CD14-positive monocyte (primary cell): ENCODE data around the gene TJP2. TPM values are rescaled to one million over a fixed set of nuclear protein-coding genes. Genes with fewer than 3 reads are reported as not detected.
A peak's percentile ranks its signal among the peaks of the same experiment; 100 is the strongest.

Experiments
- DNase-seq, 3 donors: peaks; one replicate each; pipeline ENCODE4 v3.0.0-alpha.2; 2011 to 2022
- H2AFZ ChIP-seq: 2 replicates; pipeline ENCODE4 v1.6.0; 2012; ENCODE audit warnings: mild to moderate bottlenecking, low read depth, low read length, inconsistent platforms; ENCODE audit not compliant: insufficient read depth, poor library complexity, severe bottlenecking
- H3K27ac ChIP-seq, 2 donors: 1 replicate in 1 of 2; 2 replicates in 1 of 2; pipeline ENCODE4 v1.5.1; 2012 to 2013; ENCODE audit warnings: low read length in 2 of 2, control low read depth in 1 of 2, inconsistent platforms in 1 of 2, low read depth in 1 of 2, mild to moderate bottlenecking in 1 of 2
- H3K27me3 ChIP-seq, 2 donors: one replicate each; pipeline versions ENCODE4 v1.6.0 to v1.6.1; 2011 to 2013; ENCODE audit warnings: low read length in 2 of 2; ENCODE audit not compliant: control insufficient read depth in 2 of 2, insufficient read depth in 2 of 2
- H3K36me3 ChIP-seq, 2 donors: replicated peaks in 1 of 2; 1 replicate in 1 of 2; 2 replicates in 1 of 2; pipeline versions ENCODE4 v1.5.1 to v1.6.1; 2012 to 2013; ENCODE audit warnings: low read length in 2 of 2, control low read depth in 1 of 2, inconsistent platforms in 1 of 2, mild to moderate bottlenecking in 1 of 2; ENCODE audit not compliant: insufficient read depth in 2 of 2, control insufficient read depth in 1 of 2
- H3K4me1 ChIP-seq, 2 donors: 1 replicate in 1 of 2; 2 replicates in 1 of 2; pipeline versions ENCODE4 v1.5.1 to v1.6.1; 2012 to 2013; ENCODE audit warnings: low read length in 2 of 2, control low read depth in 1 of 2, inconsistent platforms in 1 of 2, mild to moderate bottlenecking in 1 of 2, moderate library complexity in 1 of 2; ENCODE audit not compliant: insufficient read depth in 2 of 2, control insufficient read depth in 1 of 2
- H3K4me2 ChIP-seq: replicated peaks from 2 replicates; pipeline ENCODE3; 2012; ENCODE audit warnings: low read length, moderate library complexity, mild to moderate bottlenecking; ENCODE audit not compliant: poor library complexity, severe bottlenecking; ENCODE audit errors: extremely low read depth
- H3K4me3 ChIP-seq, 3 experiments: fragments of 200-600 bp in 1 of 3; sonication (generic) in 1 of 3; replicated peaks in 1 of 3; 1 replicate in 2 of 3; 2 replicates in 1 of 3; pipeline ENCODE4 v1.5.1; 2011 to 2013; ENCODE audit warnings: low read length in 3 of 3, mild to moderate bottlenecking in 3 of 3, control low read depth in 2 of 3, low read depth in 2 of 3, inconsistent platforms in 1 of 3, moderate library complexity in 1 of 3
- H3K79me2 ChIP-seq: 2 replicates; pipeline ENCODE4 v1.6.0; 2012; ENCODE audit warnings: mild to moderate bottlenecking, control low read depth, inconsistent platforms, low read length, moderate library complexity; ENCODE audit not compliant: insufficient read depth
- H3K9ac ChIP-seq: 2 replicates; pipeline ENCODE4 v1.6.0; 2017; ENCODE audit warnings: low read length, mild to moderate bottlenecking; ENCODE audit not compliant: insufficient read depth, poor library complexity, severe bottlenecking
- H3K9me3 ChIP-seq, 2 donors: replicated peaks in 1 of 2; 1 replicate in 1 of 2; 2 replicates in 1 of 2; pipeline versions ENCODE4 v1.5.1 to v1.6.1; 2012 to 2013; ENCODE audit warnings: low read length in 2 of 2, control low read depth in 1 of 2; ENCODE audit not compliant: control insufficient read depth in 1 of 2, insufficient read depth in 1 of 2
- H4K20me1 ChIP-seq: 2 replicates; pipeline ENCODE4 v1.6.0; 2012; ENCODE audit warnings: mild to moderate bottlenecking, low read length, control low read depth, moderate library complexity; ENCODE audit not compliant: insufficient read depth
- H3K27ac Mint-ChIP-seq, 7 donors: one replicate each; pipeline ENCODE4 v1.8.0; 2020; ENCODE audit warnings: mild to moderate bottlenecking in 7 of 7, mixed read lengths in 7 of 7, moderate library complexity in 6 of 7, inconsistent platforms in 2 of 7
- H3K27me3 Mint-ChIP-seq, 3 donors: one replicate each; pipeline ENCODE4 v1.8.0; 2021 to 2022; ENCODE audit warnings: low read depth in 3 of 3, mild to moderate bottlenecking in 3 of 3, mixed read lengths in 3 of 3, moderate library complexity in 3 of 3, inconsistent platforms in 1 of 3
- H3K36me3 Mint-ChIP-seq, 2 donors: one replicate each; pipeline ENCODE4 v1.8.0; 2020; ENCODE audit warnings: mixed read lengths in 2 of 2, inconsistent platforms in 1 of 2, mild to moderate bottlenecking in 1 of 2
- H3K4me1 Mint-ChIP-seq: one replicate; pipeline ENCODE4 v1.8.0; 2020; ENCODE audit warnings: mild to moderate bottlenecking, mixed read lengths
- H3K4me3 Mint-ChIP-seq, 2 donors: one replicate each; pipeline ENCODE4 v1.8.0; 2020; ENCODE audit warnings: mild to moderate bottlenecking in 2 of 2, mixed read lengths in 2 of 2, moderate library complexity in 1 of 2
- H3K9me3 Mint-ChIP-seq, 7 donors: one replicate each; pipeline ENCODE4 v1.8.0; 2020 to 2022; ENCODE audit warnings: mixed read lengths in 7 of 7, mild to moderate bottlenecking in 6 of 7, moderate library complexity in 6 of 7, inconsistent platforms in 2 of 7
- CTCF ChIP-seq: fragments of 200-600 bp; IDR thresholded peaks from one replicate; pipeline ENCODE4 v1.8.0; 2022; ENCODE audit warnings: antibody characterized with exemption, mild to moderate bottlenecking
- WGBS: methylation state at CpG from one replicate; pipeline ENCODE4 v1.1.5; 2013; ENCODE audit warnings: missing lambda C conversion rate; ENCODE audit not compliant: insufficient coverage; 5-methylcytosine and 5-hydroxymethylcytosine counted together
- intact Hi-C, 2 donors: fragments of 100-400 bp; cut with micrococcal nuclease; formaldehyde crosslinking; loops; one replicate each; pipeline versions ENCODE4 v1.15.0 to v1.15.1; 2023
- polyA plus RNA-seq, 3 donors: library from polyadenylated mRNA; depleted of rRNA in 1 of 3; unstranded in 2 of 3; stranded (reverse) in 1 of 3; fragments of 300-500 nt in 2 of 3; fragments of >200 nt in 1 of 3; fragmentation: Illumina TruSeq in 2 of 3; gene quantifications; 1 replicate in 2 of 3; 2 replicates in 1 of 3; pipeline ENCODE4 v1.2.3, GENCODE V29; 2012 to 2021

TJP2 gene
- polyA plus RNA-seq, 3 donors: 8.0 to 17.8 (median 13.8) TPM

GRCh38 chr9:69134412-69134811, 39.7 kb upstream of the TJP2 start:
- no peaks in the 10 kb centered on the region for H3K9me3 Mint-ChIP-seq

GRCh38 chr9:69136185-69136584, 37.9 kb upstream of the TJP2 start:
- Mint-ChIP-seq H3K27ac (no peak overlapping the region), H3K4me1 (no peaks in the 10 kb centered on the region), H3K27me3 (no peaks in the 10 kb centered on the region), H3K36me3 (no peaks in the 10 kb centered on the region), H3K9me3 (no peaks in the 10 kb centered on the region), H3K4me3 (no peak overlapping the region)
- Histone ChIP-seq H3K4me3 (no peak overlapping the region), H3K36me3 (no peaks in the 10 kb centered on the region), H3K4me1 (no peaks in the 10 kb centered on the region), H3K27me3 (no peaks in the 10 kb centered on the region), H3K79me2 (no peaks in the 10 kb centered on the region), H3K9me3 (no peaks in the 10 kb centered on the region), H4K20me1 (no peaks in the 10 kb centered on the region), H3K9ac (no peak overlapping the region), H3K27ac (no peak overlapping the region), H3K4me2 (no peak overlapping the region), H2AFZ (no peak overlapping the region)
- no peak for TF ChIP-seq CTCF
- no CpG with 5 or more reads among the region's 2 CpGs for WGBS
- no peak for DNase-seq
- intact Hi-C loops: no loop called here

More at GRCh38 chr9:69134412-69134811, 39.7 kb upstream of the TJP2 start:
- Histone ChIP-seq H4K20me1 (no peaks in the 10 kb centered on the region), H3K9ac (no peak overlapping the region), H3K36me3 (no peaks in the 10 kb centered on the region), H3K4me1 (no peaks in the 10 kb centered on the region), H2AFZ (no peak overlapping the region), H3K27ac (no peak overlapping the region), H3K9me3 (no peaks in the 10 kb centered on the region), H3K27me3 (no peaks in the 10 kb centered on the region), H3K4me3 (no peak overlapping the region), H3K79me2 (no peaks in the 10 kb centered on the region), H3K4me2 (no peak overlapping the region)
- H3K27me3 Mint-ChIP-seq: no peaks in the 10 kb centered on the region
- H3K4me1 Mint-ChIP-seq: no peaks in the 10 kb centered on the region
- peak overlapping the region in 1 of 7 donors; percentile 66 for H3K27ac Mint-ChIP-seq
- H3K4me3 Mint-ChIP-seq: no peak overlapping the region
- intact Hi-C loops: no loop called here
- WGBS: 92% methylated on average over 6 of the region's 6 CpGs
- no peaks in the 10 kb centered on the region for H3K36me3 Mint-ChIP-seq
- no peak for DNase-seq
- TF ChIP-seq CTCF: no peak
